HepG2 (cell line): ENCODE data around the gene PALM3. TPM values are rescaled to one million over a fixed set of nuclear protein-coding genes. Genes with fewer than 3 reads are reported as not detected.

Source experiments
- ATAC-seq: fragments of 200-7000 bp; cut with Tn5 transposase; 3 replicates; pipeline ENCODE4 v1.9.1; 2020; ENCODE audit warnings: mild to moderate bottlenecking, moderate library complexity
- BruUV-seq: library from RNA; stranded (reverse); fragments of 400-500 nt; replicated peaks from 2 replicates; lab custom pipeline; 2021; lab: Mats Ljungman, UMichigan
- CTCF ChIA-PET: fragments of 300-600 bp; formaldehyde crosslinking; extraction: SDS; loops from one replicate; lab custom pipeline; 2021; ENCODE audit warnings: low total read pairs, inconsistent platforms, low intra/inter-chr PET ratio; lab: Yijun Ruan, JAX
- POLR2A ChIA-PET: fragments of 350-600 bp; sonication (Branson Sonifier 250); formaldehyde crosslinking; loops from one replicate; lab custom pipeline; 2020; ENCODE audit warnings: antibody characterized with exemption, inconsistent platforms; lab: Yijun Ruan, JAX
- DNase-seq: peaks from one replicate; pipeline ENCODE4 v3.0.0-alpha.2; 2015; ENCODE audit warnings: low spot score
- FAIRE-seq: peaks from 3 replicates; lab custom pipeline; 2011; peaks lifted over from hg19 to GRCh38; lab: Jason Lieb, UNC
- H2AFZ ChIP-seq: one replicate; pipeline ENCODE4 v1.6.1; 2011; ENCODE audit warnings: low read length, inconsistent platforms
- H3K27ac ChIP-seq: fragments of 300-600 bp; 3 replicates; pipeline ENCODE4 v1.8.0; 2011; ENCODE audit warnings: mixed run types, mild to moderate bottlenecking, mixed read lengths, low read length, inconsistent platforms; ENCODE audit not compliant: insufficient read depth; ENCODE audit errors: extremely low read length
- H3K27me3 ChIP-seq, 2 experiments: fragments of 200-600 bp in 1 of 2; 2 replicates in 1 of 2; 3 replicates in 1 of 2; pipeline versions ENCODE4 v1.6.0 to v1.8.0; 2011; ENCODE audit warnings: low read length in 2 of 2, mild to moderate bottlenecking in 2 of 2, moderate library complexity in 2 of 2, inconsistent platforms in 1 of 2; ENCODE audit not compliant: insufficient read depth in 2 of 2, control insufficient read depth in 1 of 2
- H3K36me3 ChIP-seq, 2 experiments: fragments of 200-600 bp in 1 of 2; replicated peaks in 1 of 2; 2 replicates in 1 of 2; 3 replicates in 1 of 2; pipeline versions ENCODE4 v1.5.1 to v1.8.0; 2011; ENCODE audit warnings: low read length in 2 of 2, inconsistent platforms in 1 of 2; ENCODE audit not compliant: insufficient read depth in 2 of 2, control insufficient read depth in 1 of 2
- H3K4me1 ChIP-seq: 2 replicates; pipeline ENCODE4 v1.5.1; 2012; ENCODE audit warnings: low read length, inconsistent platforms; ENCODE audit not compliant: insufficient read depth
- H3K4me2 ChIP-seq: 2 replicates; pipeline ENCODE4 v1.6.0; 2011; ENCODE audit warnings: low read depth, low read length, inconsistent platforms
- H3K4me3 ChIP-seq, 3 experiments: fragments of 200-600 bp in 1 of 3; sonication (generic), shearing (Covaris generic) in 1 of 3; replicated peaks in 1 of 3; 2 replicates each; pipeline ENCODE4 v1.5.1; 2011 to 2016; ENCODE audit warnings: low read length in 3 of 3, inconsistent platforms in 2 of 3, low read depth in 2 of 3, mild to moderate bottlenecking in 2 of 3, control low read depth in 1 of 3, mixed read lengths in 1 of 3; ENCODE audit not compliant: insufficient read depth in 1 of 3
- H3K79me2 ChIP-seq: one replicate; pipeline ENCODE4 v1.6.1; 2011; ENCODE audit warnings: low read length, inconsistent platforms; ENCODE audit not compliant: insufficient read depth
- H3K9ac ChIP-seq: 2 replicates; pipeline ENCODE4 v1.6.0; 2011; ENCODE audit warnings: mild to moderate bottlenecking, low read depth, low read length, inconsistent platforms; ENCODE audit not compliant: insufficient read depth
- H3K9me3 ChIP-seq: 2 replicates; pipeline ENCODE4 v1.5.1; 2012; ENCODE audit warnings: mild to moderate bottlenecking, low read length
- H4K20me1 ChIP-seq: 2 replicates; pipeline ENCODE4 v1.6.0; 2011; ENCODE audit warnings: inconsistent platforms, mild to moderate bottlenecking, low read length, moderate library complexity; ENCODE audit not compliant: insufficient read depth
- ARID4A ChIP-seq: sonication (generic); formaldehyde crosslinking; IDR thresholded peaks from 2 replicates; pipeline ENCODE4 v1.5.0; 2020; ENCODE audit warnings: mild to moderate bottlenecking, missing genetic modification reagents, borderline replicate concordance
- BHLHE40 ChIP-seq: IDR thresholded peaks from 2 replicates; pipeline ENCODE4 v1.6.1; 2011; ENCODE audit warnings: low read length, improper control_type of control experiment
- CREB3 ChIP-seq: sonication (generic); formaldehyde crosslinking; IDR thresholded peaks from 2 replicates; pipeline ENCODE4 v1.5.0; 2020; ENCODE audit warnings: missing genetic modification reagents
- MAZ ChIP-seq, 2 experiments: sonication (generic) in 1 of 2; formaldehyde crosslinking in 1 of 2; IDR thresholded peaks; 2 replicates each; pipeline versions ENCODE4 v1.5.0 to v1.6.1; 2012 to 2020; ENCODE audit warnings: low read depth in 2 of 2, mild to moderate bottlenecking in 2 of 2, borderline replicate concordance in 1 of 2, improper control_type of control experiment in 1 of 2, low read length in 1 of 2, missing genetic modification reagents in 1 of 2, moderate library complexity in 1 of 2
- POLR2AphosphoS5 ChIP-seq: IDR thresholded peaks from 2 replicates; pipeline ENCODE4 v1.6.1; 2012; ENCODE audit warnings: low read depth, low read length
- SKI ChIP-seq: fragments of 450-650 bp; IDR thresholded peaks from one replicate; pipeline ENCODE4 v1.6.1; 2018; ENCODE audit warnings: mild to moderate bottlenecking; ENCODE audit not compliant: partially characterized antibody
- SRY ChIP-seq: sonication (generic); formaldehyde crosslinking; IDR thresholded peaks from 2 replicates; pipeline ENCODE4 v1.8.0; 2022; ENCODE audit warnings: mild to moderate bottlenecking, missing genetic modification reagents
- ZNF276 ChIP-seq: sonication (generic); formaldehyde crosslinking; IDR thresholded peaks from 2 replicates; pipeline ENCODE4 v1.4.0; 2020; ENCODE audit warnings: mild to moderate bottlenecking, low read depth, missing genetic modification reagents
- ZNF572 ChIP-seq: sonication (generic); formaldehyde crosslinking; IDR thresholded peaks from 2 replicates; pipeline ENCODE4 v1.5.1; 2020; ENCODE audit warnings: mild to moderate bottlenecking, missing genetic modification reagents
- ZNF746 ChIP-seq: sonication (generic); formaldehyde crosslinking; IDR thresholded peaks from 2 replicates; pipeline ENCODE4 v1.8.0; 2022; ENCODE audit warnings: mild to moderate bottlenecking, missing genetic modification reagents
- WGBS: methylation state at CpG from one replicate; pipeline ENCODE4 v1.1.6; 2017; ENCODE audit warnings: low lambda C conversion rate; 5-methylcytosine and 5-hydroxymethylcytosine counted together
- in situ Hi-C: cut with HindIII; loops from 2 replicates; pipeline ENCODE4 v1.10.0; 2017; ENCODE audit warnings: low pct_unique_long_range_greater_than_20kb; ENCODE audit not compliant: extremely low pct_ligation_motif_present
- intact Hi-C: fragments of 100-400 bp; cut with micrococcal nuclease; formaldehyde crosslinking; loops from one replicate; pipeline ENCODE4 v1.10.0; 2022; ENCODE audit not compliant: unreplicated experiment
- polyA plus RNA-seq, 8 experiments: library from polyadenylated mRNA; depleted of rRNA in 3 of 8; stranded (reverse) in 7 of 8; unstranded in 1 of 8; fragments of >200 nt; fragmentation: Illumina TruSeq in 4 of 8; extraction: Trizol in 4 of 8; gene quantifications; 2 replicates each; pipeline versions ENCODE4 v1.2.1 to v1.2.3, GENCODE V29; 2011 to 2016; ENCODE audit warnings: low read depth in 4 of 8, missing spikeins in 1 of 8, mixed read lengths in 1 of 8; ENCODE audit not compliant: insufficient read depth in 1 of 8
- total RNA-seq, 5 experiments: library from RNA; depleted of rRNA; stranded (reverse); fragments of >200 nt; fragmentation: Illumina TruSeq; extraction: Trizol; gene quantifications; 2 replicates each; pipeline ENCODE4 v1.2.3, GENCODE V29; 2016; ENCODE audit warnings: low read depth in 1 of 5
- TF ChIP-seq, protein P1 (sequence below): sonication (generic); formaldehyde crosslinking; IDR thresholded peaks from 2 replicates; pipeline ENCODE4 v1.4.0; 2020; ENCODE audit warnings: missing genetic modification reagents

PALM3 gene
- total and polyA plus RNA-seq, 2 of the 13 experiments (the other 11 are each of a cell fraction or from before 2014, with no cell fraction given): 0.79 to 2.4 TPM

DNA sequence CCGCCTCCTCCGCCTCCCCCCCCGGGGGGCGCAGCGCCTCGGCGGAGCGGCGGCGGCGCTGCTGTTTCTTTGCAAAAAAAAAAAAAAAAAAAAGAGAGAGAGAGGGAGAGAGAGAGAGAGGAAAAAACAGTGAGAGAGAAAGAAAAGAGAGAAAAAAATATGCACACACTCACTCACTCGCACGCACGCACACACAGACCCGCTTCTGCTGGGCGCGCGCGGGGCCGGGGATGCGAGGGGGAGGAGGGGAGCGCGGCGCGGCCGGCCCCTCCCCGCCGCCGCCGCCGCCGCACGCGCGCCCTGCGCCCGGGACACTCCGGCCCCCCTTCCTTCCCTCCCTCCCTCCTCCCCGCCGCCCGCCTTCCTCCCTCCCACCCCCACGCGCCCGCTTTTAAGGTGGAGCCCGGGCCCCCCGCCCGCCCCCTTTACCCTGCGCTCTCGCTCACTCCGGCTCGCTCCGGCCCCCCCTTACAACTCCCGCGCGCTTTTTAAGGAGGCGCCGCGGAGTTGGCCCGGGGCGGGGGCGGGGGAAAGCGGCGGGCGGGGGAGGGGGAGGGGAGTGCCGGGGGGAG, 28.7 kb upstream of the PALM3 start, which contains the start of gene SAMD1:
SAMD1 (minus strand) TSS at position 243 of the 572 bp plus-strand sequence.
- H3K27me3 ChIP-seq: no peaks in the 10 kb centered on the region
- BruUV-seq: no TSS peak
- peak within 1 kb of the TSS; percentile 79 for H3K4me2 ChIP-seq
- H3K79me2 ChIP-seq: peaks cover 4% of the 10 kb centered on the region
- ChIA-PET CTCF (interaction anchor here (1.4 to 1.7 kb wide), 2 partner anchors 17 to 18 kb away, joined by 3 to 4 read pairs; no protein-coding TSS in a partner anchor), POLR2A (interaction anchor here (1.0 kb wide), 1 partner anchor 10 kb away, joined by 4 read pairs; no protein-coding TSS in a partner anchor)
- peak within 1 kb of the TSS; percentile 77 to 92 (median 83) for H3K4me3 ChIP-seq
- in situ Hi-C loops (no loop called here), intact Hi-C loops (loop anchor here (1.0 kb wide), 1 partner anchor 10 kb away; no protein-coding TSS in a partner anchor)
- H3K36me3 ChIP-seq: peaks cover 4 to 8% of the 10 kb centered on the region in 2 experiments; a peak in 2 of 5 replicates
- 2% methylated on average over 34 of the region's 65 CpGs for WGBS
- TF ChIP-seq ZNF276 (CRISPR knock-in tag) (peak; percentile 99), ZNF746 (CRISPR knock-in tag) (0 out of 2 replicates have a peak, but pooled peaks have one; percentile 40), POLR2AphosphoS5 (peak; percentile 10; the same call in 1 of the 2 replicates), MAZ (IDR thresholded peaks at IDR 0.05; ENCODE audit: borderline replicate concordance, low read depth, low read length) (peak; percentile 17), MAZ (CRISPR knock-in tag; IDR thresholded peaks at IDR 0.05; ENCODE audit: low read depth) (no peak), ZNF572 (CRISPR knock-in tag) (no peak), SKI (peak; percentile 22), BHLHE40 (peak; percentile 41; the same call in 1 of the 2 replicates), CREB3 (CRISPR knock-in tag) (no peak), SRY (no peak), ARID4A (CRISPR knock-in tag) (0 out of 2 replicates have a peak, but pooled peaks have one; percentile 4)
- TF ChIP-seq, protein P1, sequence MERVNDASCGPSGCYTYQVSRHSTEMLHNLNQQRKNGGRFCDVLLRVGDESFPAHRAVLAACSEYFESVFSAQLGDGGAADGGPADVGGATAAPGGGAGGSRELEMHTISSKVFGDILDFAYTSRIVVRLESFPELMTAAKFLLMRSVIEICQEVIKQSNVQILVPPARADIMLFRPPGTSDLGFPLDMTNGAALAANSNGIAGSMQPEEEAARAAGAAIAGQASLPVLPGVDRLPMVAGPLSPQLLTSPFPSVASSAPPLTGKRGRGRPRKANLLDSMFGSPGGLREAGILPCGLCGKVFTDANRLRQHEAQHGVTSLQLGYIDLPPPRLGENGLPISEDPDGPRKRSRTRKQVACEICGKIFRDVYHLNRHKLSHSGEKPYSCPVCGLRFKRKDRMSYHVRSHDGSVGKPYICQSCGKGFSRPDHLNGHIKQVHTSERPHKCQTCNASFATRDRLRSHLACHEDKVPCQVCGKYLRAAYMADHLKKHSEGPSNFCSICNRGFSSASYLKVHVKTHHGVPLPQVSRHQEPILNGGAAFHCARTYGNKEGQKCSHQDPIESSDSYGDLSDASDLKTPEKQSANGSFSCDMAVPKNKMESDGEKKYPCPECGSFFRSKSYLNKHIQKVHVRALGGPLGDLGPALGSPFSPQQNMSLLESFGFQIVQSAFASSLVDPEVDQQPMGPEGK (CRISPR knock-in tag): peak; percentile 63
- ATAC-seq (peak; percentile 24), DNase-seq (peak; percentile 73), FAIRE-seq (no peak)
- H3K9ac ChIP-seq: peak within 1 kb of the TSS; percentile 74
- H3K9me3 ChIP-seq: peaks cover 6% of the 10 kb centered on the region; the same call in 1 of the 2 replicates
- H2AFZ ChIP-seq: no peak within 1 kb of the TSS
- H3K4me1 ChIP-seq: peaks cover 28% of the 10 kb centered on the region
- peak within 1 kb of the TSS; percentile 79 for H3K27ac ChIP-seq
- H4K20me1 ChIP-seq: no peaks in the 10 kb centered on the region
